ENCODE data around the gene ZC2HC1B. TPM values are rescaled to one million over a fixed set of nuclear protein-coding genes. Genes with fewer than 3 reads are reported as not detected.
"Not testable (repeated sequence)": the region's sequence is repeated elsewhere in the genome, so short reads cannot be mapped to it uniquely, and the experiment has no call there.

The ZC2HC1B gene
- total RNA-seq, 2 experiments from 2014 or later, result not detected

DNA sequence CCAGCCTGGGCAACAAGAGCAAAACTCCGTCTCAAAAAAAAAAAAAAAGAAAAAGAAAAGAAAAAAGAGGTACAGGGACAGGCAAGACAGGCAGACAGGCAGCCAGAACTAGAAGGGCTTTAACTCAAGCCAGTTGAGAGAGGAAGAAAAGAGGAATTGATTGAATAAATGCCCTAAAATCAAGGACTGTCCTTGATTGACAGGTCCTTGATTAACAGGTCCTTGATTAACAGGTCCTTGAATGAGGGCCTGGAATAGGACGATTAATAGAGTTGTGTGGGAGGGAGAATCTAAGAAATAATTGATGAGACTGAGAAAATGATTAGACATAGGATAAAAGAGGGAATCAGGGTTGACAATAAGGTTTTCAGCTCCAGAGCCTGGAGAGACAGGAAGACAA, 36.1 kb downstream of the ZC2HC1B start:
- DNase-seq (no peak), ATAC-seq (no peak)
- ChIA-PET POLR2A (no interaction called here), CTCF (interaction anchor here (0.6 kb wide), 1 partner anchor 1039 kb away, joined by 3 read pairs; no protein-coding TSS in a partner anchor)
- H3K9me3 Mint-ChIP-seq (ENCODE audit: insufficient read depth), result no peaks in the 10 kb centered on the region
- H3K36me3 Mint-ChIP-seq (ENCODE audit: low read depth), result no peaks in the 10 kb centered on the region
- H3K27ac Mint-ChIP-seq, result no peak overlapping the region
- H3K27me3 Mint-ChIP-seq (ENCODE audit: low read depth), result peaks cover 3% of the 10 kb centered on the region
- no peaks in the 10 kb centered on the region for H3K4me1 Mint-ChIP-seq (ENCODE audit: low read depth)
- H3K4me3 Mint-ChIP-seq, result no peak overlapping the region

DNA sequence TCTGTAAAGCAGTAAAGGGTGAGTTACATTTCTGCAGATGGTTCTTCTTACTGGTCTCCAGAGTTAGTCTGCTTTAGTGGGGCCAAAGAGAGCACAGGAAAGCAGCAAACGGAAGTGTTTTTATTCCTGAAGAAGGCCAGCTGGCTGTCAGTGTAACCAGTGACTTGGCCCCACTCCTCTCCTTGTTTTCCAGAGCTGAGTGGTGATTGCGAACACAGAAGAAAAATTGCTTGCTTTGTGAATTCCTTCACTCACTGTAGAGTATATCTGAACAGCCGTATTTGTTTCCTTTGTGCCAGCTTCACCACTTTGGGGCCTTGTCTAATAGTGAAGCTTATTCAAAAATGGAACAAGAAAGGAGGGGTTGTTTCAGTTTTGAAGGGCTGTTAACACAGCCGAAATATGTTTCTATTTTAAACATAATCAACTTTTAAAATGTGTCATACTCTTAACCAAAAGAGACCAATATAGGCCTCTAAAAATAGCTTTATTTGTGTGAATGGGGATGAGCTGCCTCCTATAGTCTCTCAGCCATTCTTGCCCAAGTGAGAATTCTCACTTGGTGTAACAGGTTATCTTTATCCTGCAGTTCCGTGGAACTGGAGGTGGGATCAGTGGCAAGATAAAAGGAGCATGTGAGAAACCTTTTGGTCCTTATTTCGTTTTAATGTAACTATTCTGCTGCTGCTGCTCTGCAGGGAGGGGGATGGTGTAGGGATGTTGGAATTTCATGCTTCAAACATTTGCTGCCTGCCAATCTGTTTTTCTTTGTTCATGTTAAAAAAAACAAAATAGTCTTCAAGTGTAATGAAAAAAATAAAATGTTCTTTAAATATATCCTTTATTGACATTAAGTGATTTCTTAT, 37.8 kb downstream of the ZC2HC1B start:
- ChIA-PET CTCF (interaction anchor here (1.2 kb wide), 1 partner anchor 38 kb away, joined by 4 read pairs; no protein-coding TSS in a partner anchor), POLR2A (no interaction called here)
- Mint-ChIP-seq H3K9me3 (ENCODE audit: insufficient read depth) (no peaks in the 10 kb centered on the region), H3K4me1 (ENCODE audit: low read depth) (no peaks in the 10 kb centered on the region), H3K36me3 (ENCODE audit: low read depth) (no peaks in the 10 kb centered on the region), H3K27me3 (ENCODE audit: low read depth) (peaks cover 3% of the 10 kb centered on the region), H3K27ac (no peak overlapping the region), H3K4me3 (no peak overlapping the region)
- ATAC-seq (no peak), DNase-seq (no peak)

DNA sequence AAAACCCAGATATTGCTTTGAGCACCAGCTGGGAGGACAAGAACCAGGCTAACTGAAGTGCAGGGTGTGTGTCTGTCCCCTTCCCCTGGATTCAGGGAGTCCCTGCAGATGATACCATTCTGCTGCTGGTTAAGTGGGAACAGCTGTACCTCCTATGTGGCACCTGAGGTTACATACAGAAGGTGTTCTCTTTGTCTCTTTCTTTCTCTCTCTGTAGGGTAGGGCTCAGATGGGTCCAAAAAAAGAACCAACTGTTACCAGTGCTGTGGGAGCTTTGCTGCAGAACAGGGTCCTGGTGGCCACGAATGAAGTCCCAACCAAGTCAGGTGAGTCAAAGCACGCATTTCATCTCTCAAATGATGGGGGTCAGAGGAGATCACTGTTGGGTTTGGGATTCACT, 38.6 kb downstream of the ZC2HC1B start:
- Mint-ChIP-seq H3K27ac (no peak overlapping the region), H3K27me3 (ENCODE audit: low read depth) (no peaks in the 10 kb centered on the region), H3K36me3 (ENCODE audit: low read depth) (no peaks in the 10 kb centered on the region), H3K4me3 (no peak overlapping the region), H3K9me3 (ENCODE audit: insufficient read depth) (no peaks in the 10 kb centered on the region), H3K4me1 (ENCODE audit: low read depth) (no peaks in the 10 kb centered on the region)
- DNase-seq, result no peak
- POLR2A ChIA-PET, result no interaction called here
- CTCF ChIA-PET, result interaction anchor here (1.2 kb wide), 1 partner anchor 37 kb away, joined by 4 read pairs; no protein-coding TSS in a partner anchor
- no peak for ATAC-seq

DNA sequence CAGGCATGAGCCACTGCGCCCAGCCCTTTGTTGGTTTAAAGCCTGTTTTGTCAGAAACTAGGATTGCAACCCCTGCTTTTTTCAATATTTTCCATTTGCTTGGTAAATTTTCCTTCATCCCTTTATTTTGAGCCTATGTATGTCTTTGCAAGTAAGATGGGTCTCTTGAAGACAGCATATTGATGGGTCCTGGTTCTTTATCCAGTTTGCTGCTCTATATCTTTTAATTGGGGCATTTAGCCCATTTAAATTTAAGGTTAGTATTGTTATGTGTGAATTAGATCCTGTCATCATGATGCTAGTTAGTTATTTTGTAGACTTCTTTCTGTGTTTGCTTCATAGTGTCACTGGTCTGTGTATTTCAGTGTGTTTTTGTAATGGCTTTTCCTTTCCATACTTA, 46.8 kb downstream of the ZC2HC1B start:
- Mint-ChIP-seq H3K4me3 (no peak overlapping the region), H3K9me3 (ENCODE audit: insufficient read depth) (peaks cover 4% of the 10 kb centered on the region), H3K27me3 (ENCODE audit: low read depth) (peaks cover 2% of the 10 kb centered on the region), H3K27ac (no peak overlapping the region), H3K36me3 (ENCODE audit: low read depth) (no peaks in the 10 kb centered on the region), H3K4me1 (ENCODE audit: low read depth) (no peaks in the 10 kb centered on the region)
- ChIA-PET POLR2A (no interaction called here), CTCF (interaction anchor here (1.0 kb wide), 1 partner anchor 29 kb away, joined by 3 read pairs; no protein-coding TSS in a partner anchor)
- DNase-seq (no peak), ATAC-seq (no peak)

DNA sequence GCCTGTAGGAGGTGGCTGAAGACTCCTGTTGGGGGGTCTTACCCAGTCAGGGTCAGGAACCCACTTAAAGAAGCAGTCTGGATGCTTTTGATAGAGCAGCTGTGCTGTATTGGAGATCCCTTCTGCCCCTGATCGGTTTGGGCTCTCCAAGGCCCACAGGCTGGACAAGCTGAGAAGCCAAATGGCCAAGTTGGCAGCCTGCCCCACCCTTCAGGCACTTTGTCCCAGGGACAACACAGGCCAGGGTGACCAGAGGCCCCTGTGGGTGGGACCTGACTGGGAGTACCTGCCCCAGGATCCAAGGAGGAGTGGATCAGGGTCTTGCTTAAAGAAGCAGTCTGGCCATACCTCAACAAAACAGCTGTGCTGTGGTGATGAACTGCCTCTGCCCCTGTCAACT, 48.4 kb downstream of the ZC2HC1B start:
- ChIA-PET CTCF (interaction anchor here (0.7 kb wide), 1 partner anchor 28 kb away, joined by 3 read pairs; no protein-coding TSS in a partner anchor), POLR2A (no interaction called here)
- no peak overlapping the region for H3K27ac Mint-ChIP-seq
- no peaks in the 10 kb centered on the region for H3K4me1 Mint-ChIP-seq (ENCODE audit: low read depth)
- no peaks in the 10 kb centered on the region for H3K36me3 Mint-ChIP-seq (ENCODE audit: low read depth)
- peaks cover 2% of the 10 kb centered on the region for H3K27me3 Mint-ChIP-seq (ENCODE audit: low read depth)
- H3K4me3 Mint-ChIP-seq, result no peak overlapping the region
- peaks cover 4% of the 10 kb centered on the region for H3K9me3 Mint-ChIP-seq (ENCODE audit: insufficient read depth)
- DNase-seq, result no peak
- no peak for ATAC-seq

DNA sequence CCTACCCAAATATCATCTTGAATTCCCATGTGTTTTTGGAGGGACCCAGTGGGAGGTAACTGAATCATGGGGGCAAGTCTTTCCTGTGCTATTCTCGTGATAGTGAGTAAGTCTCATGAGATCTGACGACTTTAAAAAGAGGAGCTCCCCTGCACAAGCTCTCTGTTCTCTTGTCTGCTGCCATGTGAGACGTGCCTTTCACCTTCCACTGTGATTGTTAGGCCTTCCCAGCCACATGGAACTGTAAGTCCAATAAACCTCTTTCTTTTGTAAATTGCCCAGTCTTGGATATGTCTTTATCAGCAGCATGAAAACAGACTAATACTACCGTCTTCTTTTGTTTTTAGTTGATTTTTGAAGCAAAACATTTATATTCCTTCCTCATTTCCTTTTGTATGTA, 52.8 kb downstream of the ZC2HC1B start:
- CTCF ChIA-PET; H3K27me3 Mint-ChIP-seq (ENCODE audit: low read depth): not testable (repeated sequence)
- POLR2A ChIA-PET, result interaction anchor here (0.5 kb wide), 1 partner anchor 18 kb away, joined by 3 read pairs; no protein-coding TSS in a partner anchor

DNA sequence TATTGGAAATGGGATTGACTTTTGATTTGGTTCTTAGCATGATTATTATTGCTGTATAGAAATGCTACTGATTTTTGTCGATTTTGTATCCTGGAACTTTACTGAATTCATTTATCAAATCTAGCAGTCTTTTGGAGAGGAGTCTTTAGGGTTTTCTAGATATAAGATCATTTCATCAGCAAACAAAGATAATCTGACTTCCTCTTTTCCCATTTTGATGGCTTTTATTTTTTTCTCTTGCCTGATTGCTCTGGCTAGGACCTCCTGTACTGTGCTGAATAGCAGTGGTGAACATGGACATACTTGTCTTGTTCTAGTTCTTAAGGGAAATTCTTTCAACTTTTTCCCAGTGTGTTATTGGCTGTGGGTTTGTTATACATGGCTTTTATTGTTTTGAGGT, 64.6 kb downstream of the ZC2HC1B start:
- ChIA-PET CTCF (no interaction called here), POLR2A (no interaction called here)
- ATAC-seq, result no peak
- no peak for DNase-seq
- no peaks in the 10 kb centered on the region for H3K9me3 Mint-ChIP-seq (ENCODE audit: insufficient read depth)
- H3K27ac Mint-ChIP-seq, result no peak overlapping the region
- H3K27me3 Mint-ChIP-seq (ENCODE audit: low read depth), result peaks cover 14% of the 10 kb centered on the region
- no peak overlapping the region for H3K4me3 Mint-ChIP-seq
- H3K36me3 Mint-ChIP-seq (ENCODE audit: low read depth), result no peaks in the 10 kb centered on the region
- H3K4me1 Mint-ChIP-seq (ENCODE audit: low read depth), result no peaks in the 10 kb centered on the region

More for the DNA sequence above, 52.8 kb downstream of the ZC2HC1B start:
- not testable (repeated sequence) for H3K36me3 Mint-ChIP-seq (ENCODE audit: low read depth); H3K4me3 Mint-ChIP-seq; ATAC-seq; DNase-seq; H3K27ac Mint-ChIP-seq; H3K4me1 Mint-ChIP-seq (ENCODE audit: low read depth)
- H3K9me3 Mint-ChIP-seq (ENCODE audit: insufficient read depth), result peaks cover 11% of the 10 kb centered on the region

DNA sequence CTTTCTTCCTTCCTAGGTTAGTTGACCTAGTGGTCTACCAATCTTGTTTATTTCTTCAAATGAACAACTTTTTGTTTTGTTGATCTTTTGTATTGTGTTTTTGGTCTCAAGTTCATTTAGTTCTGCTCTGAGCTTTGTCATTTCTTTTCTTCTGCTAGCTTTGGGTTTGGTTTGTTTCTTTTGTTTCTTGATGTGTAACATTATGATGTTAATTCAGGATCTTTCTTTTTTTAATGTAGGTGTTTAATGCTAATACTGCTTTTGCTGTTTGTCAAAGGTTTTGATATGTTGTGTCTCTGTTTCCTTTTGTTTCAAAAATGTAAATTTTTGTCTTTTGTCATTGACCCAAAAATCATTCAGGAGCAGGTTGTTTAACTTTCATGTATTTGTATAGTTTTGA, 65.7 kb downstream of the ZC2HC1B start:
- CTCF ChIA-PET, result no interaction called here
- ATAC-seq (no peak), DNase-seq (no peak)
- Mint-ChIP-seq H3K4me1 (ENCODE audit: low read depth) (no peaks in the 10 kb centered on the region), H3K36me3 (ENCODE audit: low read depth) (no peaks in the 10 kb centered on the region), H3K27me3 (ENCODE audit: low read depth) (peaks cover 12% of the 10 kb centered on the region), H3K4me3 (no peak overlapping the region), H3K27ac (no peak overlapping the region), H3K9me3 (ENCODE audit: insufficient read depth) (no peaks in the 10 kb centered on the region)
- POLR2A ChIA-PET, result no interaction called here

DNA sequence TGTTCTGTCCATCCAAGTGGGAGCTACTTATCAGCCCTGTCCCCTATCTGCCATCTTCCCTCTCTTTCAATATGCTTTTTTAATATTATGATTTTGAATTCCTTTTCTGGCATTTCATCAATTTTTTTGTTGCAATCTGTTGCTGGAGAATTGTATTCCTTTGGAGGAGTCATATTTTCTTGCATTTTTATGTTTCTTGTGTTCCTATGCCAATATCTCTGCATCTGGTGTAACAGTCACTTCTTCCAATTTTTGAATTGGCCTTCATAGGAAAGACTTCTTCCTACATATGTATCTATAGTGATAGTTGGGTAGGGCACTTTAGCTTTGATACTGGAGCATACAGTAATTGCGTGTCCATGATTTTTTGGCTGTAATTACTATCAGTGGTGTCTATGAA, 70.1 kb downstream of the ZC2HC1B start:
- ChIA-PET CTCF (interaction anchor here (3.0 kb wide), 1 partner anchor 9 kb away, joined by 23 read pairs; no protein-coding TSS in a partner anchor), POLR2A (no interaction called here)
- H3K27me3 Mint-ChIP-seq (ENCODE audit: low read depth), result peaks cover 15% of the 10 kb centered on the region
- no peaks in the 10 kb centered on the region for H3K9me3 Mint-ChIP-seq (ENCODE audit: insufficient read depth)
- no peak overlapping the region for H3K4me3 Mint-ChIP-seq
- no peak for DNase-seq
- H3K36me3 Mint-ChIP-seq (ENCODE audit: low read depth), result no peaks in the 10 kb centered on the region
- H3K4me1 Mint-ChIP-seq (ENCODE audit: low read depth), result peaks cover under 1% of the 10 kb centered on the region
- ATAC-seq, result no peak
- H3K27ac Mint-ChIP-seq, result no peak overlapping the region

DNA sequence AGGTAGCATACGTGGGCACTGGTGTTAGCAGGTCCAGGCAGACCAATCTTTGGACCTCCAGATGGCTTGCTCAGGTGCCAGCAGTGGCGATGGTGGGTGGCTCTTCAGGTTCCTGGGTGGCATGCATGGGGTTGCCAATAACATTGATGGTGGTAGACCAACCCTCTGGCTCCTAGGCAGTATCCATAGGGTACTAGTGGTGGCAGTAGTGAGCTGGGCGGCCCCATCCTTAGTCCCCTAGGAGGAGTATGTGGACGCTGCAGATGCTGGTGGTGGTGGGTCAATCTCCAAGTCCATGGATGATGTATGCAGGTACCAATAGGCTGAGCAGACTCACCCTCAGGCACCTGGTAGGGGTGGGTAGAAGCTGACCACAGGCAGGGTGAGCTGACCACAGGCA, 70.6 kb downstream of the ZC2HC1B start:
- Mint-ChIP-seq H3K9me3 (ENCODE audit: insufficient read depth) (no peaks in the 10 kb centered on the region), H3K36me3 (ENCODE audit: low read depth) (no peaks in the 10 kb centered on the region), H3K4me1 (ENCODE audit: low read depth) (peaks cover 3% of the 10 kb centered on the region), H3K4me3 (no peak overlapping the region), H3K27ac (no peak overlapping the region), H3K27me3 (ENCODE audit: low read depth) (peaks cover 15% of the 10 kb centered on the region)
- ChIA-PET POLR2A (interaction anchor here (0.6 kb wide), 1 partner anchor 18 kb away, joined by 3 read pairs; no protein-coding TSS in a partner anchor), CTCF (no interaction called here)
- no peak for DNase-seq
- ATAC-seq, result no peak

DNA sequence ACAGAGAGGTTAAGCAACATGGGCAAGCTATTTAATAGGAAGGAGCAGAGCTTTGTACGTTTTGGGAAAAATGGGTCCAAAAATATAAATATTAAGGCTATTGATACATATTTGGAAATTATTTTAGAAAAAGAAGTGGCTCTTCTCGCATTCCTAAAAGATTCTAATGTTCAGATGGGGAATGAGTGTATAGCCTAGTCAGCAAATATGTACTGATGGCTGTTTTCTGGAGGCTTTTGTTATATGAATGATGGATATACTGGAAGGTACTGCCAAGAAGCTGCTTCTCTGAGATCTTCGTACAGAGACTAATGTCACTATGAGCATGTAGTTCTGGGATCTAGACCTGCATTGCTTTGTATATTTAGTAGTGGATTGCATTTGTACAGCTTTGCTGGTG, 72.1 kb downstream of the ZC2HC1B start:
- DNase-seq (no peak), ATAC-seq (no peak)
- ChIA-PET CTCF (interaction anchor here (1.9 to 10.8 kb wide), 2 partner anchors 76 to 100 kb away, joined by 5 to 161 read pairs; no protein-coding TSS in a partner anchor), POLR2A (no interaction called here)
- Mint-ChIP-seq H3K36me3 (ENCODE audit: low read depth) (no peaks in the 10 kb centered on the region), H3K4me1 (ENCODE audit: low read depth) (peaks cover 6% of the 10 kb centered on the region), H3K9me3 (ENCODE audit: insufficient read depth) (no peaks in the 10 kb centered on the region), H3K27me3 (ENCODE audit: low read depth) (peaks cover 11% of the 10 kb centered on the region), H3K4me3 (no peak overlapping the region), H3K27ac (no peak overlapping the region)
